Brain microvascular endothelial cell (primary cell): Measurements from ENCODE around the gene FOXR1.

Experiments used
- DNase-seq: peaks from one replicate; pipeline ENCODE4 v3.0.0-alpha.2; 2020
- H3K27ac ChIP-seq: fragments of 250-450 bp; sonication (Bioruptor Pico); 2 replicates; pipeline ENCODE4 v1.5.1; 2020; ENCODE audit warnings: mild to moderate bottlenecking, moderate library complexity
- H3K27me3 ChIP-seq: fragments of 250-450 bp; sonication (Bioruptor Pico); replicated peaks from 2 replicates; pipeline ENCODE4 v1.5.1; 2020; ENCODE audit warnings: mild to moderate bottlenecking
- H3K36me3 ChIP-seq: fragments of 250-450 bp; sonication (Bioruptor Pico); replicated peaks from 2 replicates; pipeline ENCODE4 v1.5.1; 2020; ENCODE audit warnings: mild to moderate bottlenecking
- H3K4me3 ChIP-seq: 2 replicates; pipeline ENCODE4 v1.5.1; 2011; ENCODE audit warnings: low read depth, mild to moderate bottlenecking, control low read depth, low read length, moderate library complexity
- CTCF ChIP-seq: IDR thresholded peaks from 2 replicates; pipeline ENCODE4 v1.5.1; 2011; ENCODE audit warnings: low read depth, mild to moderate bottlenecking, moderate library complexity, low read length, control low read depth, inconsistent platforms; ENCODE audit errors: missing control alignments
- in situ Hi-C: cut with HindIII; loops from 2 replicates; pipeline ENCODE4 v1.10.0; 2017; ENCODE audit warnings: low sequenced_read_pairs, low pct_ligation_motif_present

Gene FOXR1

DNA sequence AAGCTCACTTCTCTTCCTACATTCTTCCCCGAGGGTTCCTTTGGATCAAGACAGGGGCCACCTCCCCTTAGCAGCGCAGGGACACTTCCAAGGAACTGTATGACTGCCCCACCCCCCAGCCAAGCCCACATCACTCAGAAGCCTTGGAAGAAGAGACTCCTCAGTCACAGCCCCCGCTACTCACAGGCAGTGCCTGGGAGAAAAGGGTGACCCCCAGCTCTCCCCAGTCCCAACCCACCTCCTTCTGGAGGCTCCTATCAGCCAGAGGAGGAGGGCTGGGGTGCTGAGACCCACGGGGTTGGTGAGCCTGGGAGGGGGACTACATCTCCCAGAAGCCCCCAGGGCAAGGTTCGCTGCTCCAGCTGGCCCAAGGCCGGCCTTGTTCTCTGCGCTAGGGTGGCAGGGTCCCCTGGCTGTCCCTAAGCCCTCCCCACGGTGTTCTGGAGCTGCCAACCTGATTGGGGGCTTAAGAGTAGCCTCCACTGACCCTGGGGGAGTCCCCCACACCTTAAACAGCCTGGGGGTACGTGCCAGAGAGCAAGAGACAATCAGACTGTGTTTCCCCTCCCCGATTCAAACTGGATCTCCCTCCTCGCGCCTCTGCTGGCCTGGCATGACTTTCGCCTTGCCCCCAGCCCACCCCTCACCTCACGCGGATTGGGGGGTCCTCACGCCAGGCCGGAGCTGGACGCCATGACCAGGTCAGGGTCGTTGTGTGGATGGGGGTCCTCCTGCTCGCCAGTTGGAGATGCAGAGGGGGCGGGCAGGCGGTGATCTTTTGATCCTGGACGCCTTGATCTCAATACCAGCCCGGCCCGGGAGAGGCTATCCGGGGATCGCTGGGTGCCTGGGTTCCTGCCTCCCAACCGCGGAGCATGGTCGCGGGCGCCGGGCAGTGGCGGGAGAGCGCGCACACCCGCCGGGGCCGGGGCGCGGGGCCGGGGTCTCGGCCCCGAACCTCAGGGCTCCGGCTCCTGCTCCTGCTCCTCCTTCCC is 46.7 kb upstream of the FOXR1 start:
- in situ Hi-C loops: loop anchor here (25.0 kb wide), 1 partner anchor 213 kb away; no protein-coding TSS in a partner anchor
- Histone ChIP-seq H3K27ac (peak overlapping the region; percentile 18), H3K4me3 (peak overlapping the region; percentile 96), H3K36me3 (no peaks in the 10 kb centered on the region), H3K27me3 (no peaks in the 10 kb centered on the region)
- TF ChIP-seq CTCF: no peak
- DNase-seq: no peak

DNA sequence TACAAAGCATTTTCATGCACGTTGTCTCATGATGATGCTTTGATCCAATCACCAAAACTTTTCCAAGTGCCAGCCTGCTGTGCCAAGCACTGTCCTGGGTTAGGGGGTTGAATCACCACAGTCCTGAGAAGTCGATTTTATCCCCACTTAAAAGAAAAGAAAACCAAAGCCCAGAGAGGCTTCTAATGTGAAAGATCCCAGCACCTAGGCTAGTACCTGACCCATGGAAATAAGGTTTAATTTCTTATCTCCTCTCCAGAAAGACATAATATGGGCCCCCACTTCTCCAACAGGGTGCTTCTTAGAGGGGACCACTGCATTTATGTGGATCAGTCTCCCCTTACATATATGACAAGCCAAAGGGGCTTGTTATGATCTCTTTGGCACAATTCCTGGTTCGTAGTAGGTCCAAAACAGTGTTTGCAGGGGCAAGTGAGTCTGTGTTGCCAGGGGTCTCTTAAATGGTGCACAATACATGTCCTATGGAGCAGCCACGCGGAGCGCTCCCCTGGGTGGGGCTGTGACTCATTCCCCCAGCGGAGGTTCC is 43.9 kb upstream of the FOXR1 start:
- H3K27me3 ChIP-seq: no peaks in the 10 kb centered on the region
- DNase-seq: no peak
- TF ChIP-seq CTCF: no peak
- no peak overlapping the region for H3K27ac ChIP-seq
- in situ Hi-C loops: loop anchor here (25.0 kb wide), 1 partner anchor 215 kb away; no protein-coding TSS in a partner anchor
- no peaks in the 10 kb centered on the region for H3K36me3 ChIP-seq
- no peak overlapping the region for H3K4me3 ChIP-seq

GRCh38 chr11:118928101-118928869 is 43.3 kb upstream of the FOXR1 start:
- DNase-seq: peak; percentile 86
- in situ Hi-C loops: loop anchor here (25.0 kb wide), 1 partner anchor 216 kb away; no protein-coding TSS in a partner anchor
- no peaks in the 10 kb centered on the region for H3K36me3 ChIP-seq
- H3K27me3 ChIP-seq: no peaks in the 10 kb centered on the region
- peak overlapping the region; percentile 15 for H3K27ac ChIP-seq
- H3K4me3 ChIP-seq: peak overlapping the region; percentile 67
- peak; percentile 97 for TF ChIP-seq CTCF

- H3K27me3 ChIP-seq: no peaks in the 10 kb centered on the region
- peak overlapping the region; percentile 67 for H3K4me3 ChIP-seq
- in situ Hi-C loops: loop anchor here (25.0 kb wide), 1 partner anchor 217 kb away; no protein-coding TSS in a partner anchor
- no peak for DNase-seq
- H3K27ac ChIP-seq: no peak overlapping the region
- H3K36me3 ChIP-seq: no peaks in the 10 kb centered on the region
- peak; percentile 11 for TF ChIP-seq CTCF
These were observed 42.6 kb upstream of the FOXR1 start for GRCh38 chr11:118928870-118929500.

GRCh38 chr11:118929501-118930093 is 42.0 kb upstream of the FOXR1 start:
- in situ Hi-C loops: loop anchor here (25.0 kb wide), 1 partner anchor 217 kb away; no protein-coding TSS in a partner anchor
- Histone ChIP-seq H3K27ac (no peak overlapping the region), H3K4me3 (peak overlapping the region; percentile 67), H3K36me3 (no peaks in the 10 kb centered on the region), H3K27me3 (no peaks in the 10 kb centered on the region)
- no peak for TF ChIP-seq CTCF
- DNase-seq: peak; percentile 75
